Activated naive CD4-positive, alpha-beta T cell treated with anti-CD3 and anti-CD28 coated beads, Interleukin-2, amount 10 ng/mL, durations not matched to agents 7 days and 5 days (primary cell): ENCODE results near the gene KCNH5.

ENCODE experiments used
- CTCF ChIA-PET: fragments of 350-600 bp; sonication (Branson Sonifier 250); formaldehyde crosslinking; loops from one replicate; lab custom pipeline; 2021; ENCODE audit warnings: antibody characterized with exemption; lab: Charles Lee
- DNase-seq: peaks from one replicate; pipeline ENCODE4 v3.0.0-alpha.2; 2020
- H3K27ac Mint-ChIP-seq: one replicate; pipeline ENCODE4 v1.8.0; 2021; ENCODE audit warnings: mild to moderate bottlenecking, moderate library complexity, mixed read lengths
- H3K27me3 Mint-ChIP-seq: one replicate; pipeline ENCODE4 v1.8.0; 2021; ENCODE audit warnings: mild to moderate bottlenecking, mixed read lengths
- H3K36me3 Mint-ChIP-seq: one replicate; pipeline ENCODE4 v1.8.0; 2021; ENCODE audit warnings: mixed read lengths
- H3K4me1 Mint-ChIP-seq: one replicate; pipeline ENCODE4 v1.8.0; 2021; ENCODE audit warnings: mixed read lengths
- H3K4me3 Mint-ChIP-seq: one replicate; pipeline ENCODE4 v1.8.0; 2021; ENCODE audit warnings: mild to moderate bottlenecking, moderate library complexity, mixed read lengths
- H3K9me3 Mint-ChIP-seq: one replicate; pipeline ENCODE4 v1.8.0; 2021; ENCODE audit warnings: mixed read lengths

Gene KCNH5

GRCh38 chr14:62684376-62684775 is 360.9 kb downstream of the KCNH5 start:
- CTCF ChIA-PET = no interaction called here
- Mint-ChIP-seq H3K4me3 (no peak overlapping the region), H3K36me3 (no peaks in the 10 kb centered on the region), H3K27ac (no peak overlapping the region), H3K4me1 (no peaks in the 10 kb centered on the region), H3K27me3 (no peaks in the 10 kb centered on the region), H3K9me3 (peaks cover 6% of the 10 kb centered on the region)
- DNase-seq = no peak

GRCh38 chr14:62682208-62682607 is 363.1 kb downstream of the KCNH5 start:
- CTCF ChIA-PET = no interaction called here
- no peaks in the 10 kb centered on the region for H3K4me1 Mint-ChIP-seq

GRCh38 chr14:62674563-62675237 is 370.6 kb downstream of the KCNH5 start:
- Mint-ChIP-seq H3K9me3 (peaks cover 3% of the 10 kb centered on the region), H3K4me1 (no peaks in the 10 kb centered on the region), H3K27me3 (no peaks in the 10 kb centered on the region), H3K36me3 (no peaks in the 10 kb centered on the region), H3K4me3 (no peak overlapping the region), H3K27ac (no peak overlapping the region)
- no peak for DNase-seq
- CTCF ChIA-PET = no interaction called here

More at GRCh38 chr14:62682208-62682607, 363.1 kb downstream of the KCNH5 start:
- Mint-ChIP-seq H3K27me3 (no peaks in the 10 kb centered on the region), H3K36me3 (no peaks in the 10 kb centered on the region), H3K27ac (no peak overlapping the region), H3K4me3 (no peak overlapping the region), H3K9me3 (peaks cover 1% of the 10 kb centered on the region)
- no peak for DNase-seq

GRCh38 chr14:62673014-62673755 is 372.1 kb downstream of the KCNH5 start:
- no peak overlapping the region for H3K27ac Mint-ChIP-seq
- peaks cover 3% of the 10 kb centered on the region for H3K9me3 Mint-ChIP-seq
- no peaks in the 10 kb centered on the region for H3K36me3 Mint-ChIP-seq
- no peak overlapping the region for H3K4me3 Mint-ChIP-seq
- H3K4me1 Mint-ChIP-seq = no peaks in the 10 kb centered on the region
- CTCF ChIA-PET = no interaction called here
- no peak for DNase-seq
- no peaks in the 10 kb centered on the region for H3K27me3 Mint-ChIP-seq

GRCh38 chr14:62670526-62670925 is 374.7 kb downstream of the KCNH5 start:
- H3K4me1 Mint-ChIP-seq = no peaks in the 10 kb centered on the region
- no peaks in the 10 kb centered on the region for H3K9me3 Mint-ChIP-seq

GRCh38 chr14:62667421-62667914 is 377.8 kb downstream of the KCNH5 start:
- H3K27ac Mint-ChIP-seq = no peak overlapping the region
- no peak overlapping the region for H3K4me3 Mint-ChIP-seq
- no peaks in the 10 kb centered on the region for H3K4me1 Mint-ChIP-seq
- CTCF ChIA-PET = no interaction called here
- H3K36me3 Mint-ChIP-seq = no peaks in the 10 kb centered on the region
- DNase-seq = no peak
- H3K27me3 Mint-ChIP-seq = no peaks in the 10 kb centered on the region
- no peaks in the 10 kb centered on the region for H3K9me3 Mint-ChIP-seq

More at GRCh38 chr14:62670526-62670925, 374.7 kb downstream of the KCNH5 start:
- no peaks in the 10 kb centered on the region for H3K27me3 Mint-ChIP-seq
- no peaks in the 10 kb centered on the region for H3K36me3 Mint-ChIP-seq
- no peak for DNase-seq
- H3K27ac Mint-ChIP-seq = no peak overlapping the region
- CTCF ChIA-PET = no interaction called here
- H3K4me3 Mint-ChIP-seq = no peak overlapping the region

GRCh38 chr14:62665286-62665685 is 380.0 kb downstream of the KCNH5 start:
- no peaks in the 10 kb centered on the region for H3K4me1 Mint-ChIP-seq
- CTCF ChIA-PET = no interaction called here

GRCh38 chr14:62663456-62663821 is 381.8 kb downstream of the KCNH5 start:
- H3K4me1 Mint-ChIP-seq = no peaks in the 10 kb centered on the region
- H3K27ac Mint-ChIP-seq = no peak overlapping the region
- CTCF ChIA-PET = no interaction called here
- no peaks in the 10 kb centered on the region for H3K36me3 Mint-ChIP-seq
- peaks cover 3% of the 10 kb centered on the region for H3K9me3 Mint-ChIP-seq
- DNase-seq = no peak
- H3K4me3 Mint-ChIP-seq = no peak overlapping the region
- H3K27me3 Mint-ChIP-seq = no peaks in the 10 kb centered on the region

More at GRCh38 chr14:62665286-62665685, 380.0 kb downstream of the KCNH5 start:
- Mint-ChIP-seq H3K27me3 (no peaks in the 10 kb centered on the region), H3K4me3 (no peak overlapping the region), H3K9me3 (peaks cover 3% of the 10 kb centered on the region), H3K27ac (no peak overlapping the region), H3K36me3 (no peaks in the 10 kb centered on the region)
- no peak for DNase-seq

GRCh38 chr14:62662811-62663455 is 382.3 kb downstream of the KCNH5 start:
- no peak for DNase-seq
- Mint-ChIP-seq H3K27ac (no peak overlapping the region), H3K4me1 (no peaks in the 10 kb centered on the region), H3K27me3 (no peaks in the 10 kb centered on the region), H3K36me3 (no peaks in the 10 kb centered on the region), H3K4me3 (no peak overlapping the region), H3K9me3 (peaks cover 3% of the 10 kb centered on the region)
- CTCF ChIA-PET = interaction anchor here (0.6 kb wide), 1 partner anchor 239 kb away, joined by 3 read pairs; no protein-coding TSS in a partner anchor

GRCh38 chr14:62661818-62662217 is 383.4 kb downstream of the KCNH5 start:
- H3K36me3 Mint-ChIP-seq = no peaks in the 10 kb centered on the region
- CTCF ChIA-PET = no interaction called here
- peaks cover 3% of the 10 kb centered on the region for H3K9me3 Mint-ChIP-seq
- DNase-seq = no peak
- no peak overlapping the region for H3K27ac Mint-ChIP-seq
- no peaks in the 10 kb centered on the region for H3K4me1 Mint-ChIP-seq
- no peak overlapping the region for H3K4me3 Mint-ChIP-seq
- H3K27me3 Mint-ChIP-seq = no peaks in the 10 kb centered on the region

GRCh38 chr14:62658631-62659030 is 386.6 kb downstream of the KCNH5 start:
- H3K4me1 Mint-ChIP-seq = no peaks in the 10 kb centered on the region
- peaks cover 3% of the 10 kb centered on the region for H3K9me3 Mint-ChIP-seq
- DNase-seq = no peak
- no peak overlapping the region for H3K27ac Mint-ChIP-seq
- H3K4me3 Mint-ChIP-seq = no peak overlapping the region
- no peaks in the 10 kb centered on the region for H3K27me3 Mint-ChIP-seq
- CTCF ChIA-PET = no interaction called here
- H3K36me3 Mint-ChIP-seq = no peaks in the 10 kb centered on the region

- H3K27me3 Mint-ChIP-seq = no peaks in the 10 kb centered on the region
- DNase-seq = no peak
- H3K9me3 Mint-ChIP-seq = peaks cover 3% of the 10 kb centered on the region
- H3K4me3 Mint-ChIP-seq = no peak overlapping the region
- no peak overlapping the region for H3K27ac Mint-ChIP-seq
- CTCF ChIA-PET = no interaction called here
- no peaks in the 10 kb centered on the region for H3K4me1 Mint-ChIP-seq
- H3K36me3 Mint-ChIP-seq = no peaks in the 10 kb centered on the region
These were observed 387.9 kb downstream of the KCNH5 start for GRCh38 chr14:62657376-62657775.

- no peaks in the 10 kb centered on the region for H3K27me3 Mint-ChIP-seq
- no peaks in the 10 kb centered on the region for H3K4me1 Mint-ChIP-seq
- no peak overlapping the region for H3K4me3 Mint-ChIP-seq
- CTCF ChIA-PET = no interaction called here
- no peak overlapping the region for H3K27ac Mint-ChIP-seq
- H3K36me3 Mint-ChIP-seq = no peaks in the 10 kb centered on the region
- DNase-seq = no peak
- no peaks in the 10 kb centered on the region for H3K9me3 Mint-ChIP-seq
These were observed 390.1 kb downstream of the KCNH5 start for GRCh38 chr14:62655166-62655565.

- Mint-ChIP-seq H3K27ac (no peak overlapping the region), H3K4me3 (no peak overlapping the region), H3K27me3 (no peaks in the 10 kb centered on the region), H3K9me3 (no peaks in the 10 kb centered on the region), H3K36me3 (no peaks in the 10 kb centered on the region), H3K4me1 (no peaks in the 10 kb centered on the region)
- DNase-seq = no peak
- CTCF ChIA-PET = no interaction called here
These were observed 390.6 kb downstream of the KCNH5 start for GRCh38 chr14:62654641-62655040.
